Endothelial cell of umbilical vein (primary cell): Measurements from ENCODE around the gene RAB3GAP1. TPM values are rescaled to one million over a fixed set of nuclear protein-coding genes. Genes with fewer than 3 reads are reported as not detected.

Experiments used
- BruUV-seq: library from RNA; stranded (reverse); fragments of 400-500 nt; replicated peaks from 2 replicates; lab custom pipeline; 2021; lab: Mats Ljungman, UMichigan
- CTCF ChIA-PET: fragments of 300-600, 350-600 bp; sonication (Branson Sonifier 250); formaldehyde crosslinking; loops from one replicate; lab custom pipeline; 2021; ENCODE audit warnings: antibody characterized with exemption, inconsistent platforms; lab: Charles Lee
- POLR2A ChIA-PET: fragments of 300-600, 350-600 bp; sonication (Branson Sonifier 250); formaldehyde crosslinking; loops from one replicate; lab custom pipeline; 2021; ENCODE audit warnings: antibody characterized with exemption, inconsistent platforms; lab: Charles Lee
- DNase-seq: peaks from one replicate; pipeline ENCODE4 v3.0.0-alpha.2; 2011; ENCODE audit warnings: low read depth, low spot score
- FAIRE-seq: peaks from 2 replicates; lab custom pipeline; 2011; peaks lifted over from hg19 to GRCh38; lab: Jason Lieb, UNC
- H2AFZ ChIP-seq: 2 replicates; pipeline ENCODE4 v1.6.0; 2012; ENCODE audit warnings: low read depth, low read length, control low read depth, inconsistent platforms
- H3K27ac ChIP-seq: 2 replicates; pipeline ENCODE4 v1.5.1; 2011; ENCODE audit warnings: low read depth, mild to moderate bottlenecking, control low read depth, low read length, moderate library complexity; ENCODE audit not compliant: insufficient read depth
- H3K27me3 ChIP-seq, 2 experiments: 2 replicates each; pipeline versions ENCODE4 v1.6.0 to v1.6.1; 2011; ENCODE audit warnings: low read length in 2 of 2, mixed read lengths in 1 of 2; ENCODE audit not compliant: control insufficient read depth in 2 of 2, insufficient read depth in 2 of 2
- H3K36me3 ChIP-seq, 2 experiments: 2 replicates in 1 of 2; 3 replicates in 1 of 2; pipeline ENCODE4 v1.5.1; 2011; ENCODE audit warnings: low read length in 2 of 2, mild to moderate bottlenecking in 1 of 2, moderate library complexity in 1 of 2; ENCODE audit not compliant: control insufficient read depth in 2 of 2, insufficient read depth in 2 of 2; ENCODE audit errors: extremely low read depth in 1 of 2
- H3K4me1 ChIP-seq: 3 replicates; pipeline ENCODE4 v1.5.1; 2011; ENCODE audit warnings: mild to moderate bottlenecking, low read length; ENCODE audit not compliant: control insufficient read depth, insufficient read depth; ENCODE audit errors: extremely low read depth
- H3K4me2 ChIP-seq: 2 replicates; pipeline ENCODE4 v1.6.1; 2011; ENCODE audit warnings: low read length, control low read depth, mixed read lengths; ENCODE audit not compliant: insufficient read depth
- H3K4me3 ChIP-seq, 3 experiments: fragments of 200-600 bp in 1 of 3; sonication (generic), shearing (Covaris generic) in 1 of 3; replicated peaks in 1 of 3; 2 replicates each; pipeline ENCODE4 v1.5.1; 2011 to 2016; ENCODE audit warnings: control low read depth in 3 of 3, low read length in 3 of 3, mild to moderate bottlenecking in 2 of 3, inconsistent platforms in 1 of 3, low read depth in 1 of 3, moderate library complexity in 1 of 3; ENCODE audit not compliant: insufficient read depth in 1 of 3
- H3K79me2 ChIP-seq: 2 replicates; pipeline ENCODE4 v1.6.0; 2012; ENCODE audit warnings: low read length, inconsistent platforms; ENCODE audit not compliant: control insufficient read depth, insufficient read depth
- H3K9ac ChIP-seq: replicated peaks from 2 replicates; pipeline ENCODE3; 2011; ENCODE audit warnings: low read length, control low read depth; ENCODE audit not compliant: insufficient read depth; ENCODE audit errors: extremely low read depth
- H3K9me1 ChIP-seq: replicated peaks from 3 replicates; pipeline ENCODE4 v1.6.0; 2011; ENCODE audit warnings: mild to moderate bottlenecking, low read length; ENCODE audit not compliant: control insufficient read depth, insufficient read depth; ENCODE audit errors: extremely low read depth
- H3K9me3 ChIP-seq: replicated peaks from 2 replicates; pipeline ENCODE4 v1.5.1; 2012; ENCODE audit warnings: low read length, inconsistent platforms; ENCODE audit not compliant: control insufficient read depth, insufficient read depth
- H4K20me1 ChIP-seq: replicated peaks from 2 replicates; pipeline ENCODE3; 2011; ENCODE audit warnings: mild to moderate bottlenecking, low read length; ENCODE audit not compliant: control insufficient read depth, insufficient read depth; ENCODE audit errors: extremely low read depth
- CTCF ChIP-seq, 2 donors: IDR thresholded peaks; 1 replicate in 1 of 2; 2 replicates in 1 of 2; pipeline ENCODE4 v1.5.1; 2011; ENCODE audit warnings: low read length in 2 of 2, mild to moderate bottlenecking in 2 of 2, moderate library complexity in 2 of 2, control low read depth in 1 of 2, inconsistent platforms in 1 of 2, low read depth in 1 of 2; ENCODE audit not compliant: insufficient read depth in 1 of 2; ENCODE audit errors: extremely low read depth in 1 of 2
- EZH2 ChIP-seq: IDR thresholded peaks from 2 replicates; pipeline ENCODE4 v1.6.1; 2012; ENCODE audit warnings: borderline replicate concordance, low read depth, mild to moderate bottlenecking, moderate library complexity, low read length, inconsistent platforms; ENCODE audit not compliant: severe bottlenecking
- FOS ChIP-seq: IDR thresholded peaks from 2 replicates; pipeline ENCODE4 v1.6.1; 2011; ENCODE audit warnings: mild to moderate bottlenecking, low read length, moderate library complexity, borderline replicate concordance; ENCODE audit not compliant: insufficient read depth
- GATA2 ChIP-seq: IDR thresholded peaks from 2 replicates; pipeline ENCODE4 v1.7.0; 2011; ENCODE audit warnings: low read depth, mild to moderate bottlenecking, moderate library complexity, mixed read lengths, low read length; ENCODE audit not compliant: insufficient read length, insufficient read depth
- JUN ChIP-seq: IDR thresholded peaks from 2 replicates; pipeline ENCODE4 v1.6.1; 2011; ENCODE audit warnings: borderline replicate concordance, low read depth; ENCODE audit not compliant: insufficient read length, insufficient read depth
- MAX ChIP-seq: IDR thresholded peaks from 2 replicates; pipeline ENCODE4 v1.6.1; 2011; ENCODE audit not compliant: insufficient read depth, insufficient read length
- MYC ChIP-seq: IDR thresholded peaks from one replicate; pipeline ENCODE4 v1.6.1; 2011; ENCODE audit warnings: mild to moderate bottlenecking, low read depth, low read length
- POLR2A ChIP-seq: IDR thresholded peaks from 2 replicates; pipeline ENCODE4 v1.6.1; 2012; ENCODE audit warnings: low read depth, mild to moderate bottlenecking, control low read depth, low read length
- POLR2AphosphoS5 ChIP-seq: IDR thresholded peaks from 2 replicates; pipeline ENCODE4 v1.6.1; 2012; ENCODE audit warnings: low read depth, mild to moderate bottlenecking, control low read depth, low read length, moderate library complexity; ENCODE audit not compliant: insufficient read depth
- dilution Hi-C: fragments of 300-500 bp; cut with MboI; formaldehyde crosslinking; loops from one replicate; pipeline ENCODE4 v1.15.0; 2019; ENCODE audit warnings: low sequenced_read_pairs; ENCODE audit not compliant: extremely low pct_ligation_motif_present
- intact Hi-C: fragments of 100-400 bp; cut with micrococcal nuclease; formaldehyde crosslinking; loops from one replicate; pipeline ENCODE4 v1.10.0; 2022
- polyA plus RNA-seq, 4 experiments: library from polyadenylated mRNA; depleted of rRNA in 3 of 4; stranded (reverse) in 3 of 4; unstranded in 1 of 4; fragments of >200 nt; gene quantifications; 2 replicates each; pipeline versions ENCODE4 v1.2.1 to v1.2.3, GENCODE V29; 2011 to 2012; ENCODE audit warnings: missing spikeins in 1 of 4
- total RNA-seq: library from RNA; stranded (reverse); gene quantifications from 2 replicates; pipeline ENCODE4 v1.2.3, GENCODE V29; 2021

Gene RAB3GAP1
- total and polyA plus RNA-seq, 2 donors (not counting 3 experiments of a cell fraction or from before 2014, with no cell fraction given), result 14.9 to 39.5 TPM

DNA sequence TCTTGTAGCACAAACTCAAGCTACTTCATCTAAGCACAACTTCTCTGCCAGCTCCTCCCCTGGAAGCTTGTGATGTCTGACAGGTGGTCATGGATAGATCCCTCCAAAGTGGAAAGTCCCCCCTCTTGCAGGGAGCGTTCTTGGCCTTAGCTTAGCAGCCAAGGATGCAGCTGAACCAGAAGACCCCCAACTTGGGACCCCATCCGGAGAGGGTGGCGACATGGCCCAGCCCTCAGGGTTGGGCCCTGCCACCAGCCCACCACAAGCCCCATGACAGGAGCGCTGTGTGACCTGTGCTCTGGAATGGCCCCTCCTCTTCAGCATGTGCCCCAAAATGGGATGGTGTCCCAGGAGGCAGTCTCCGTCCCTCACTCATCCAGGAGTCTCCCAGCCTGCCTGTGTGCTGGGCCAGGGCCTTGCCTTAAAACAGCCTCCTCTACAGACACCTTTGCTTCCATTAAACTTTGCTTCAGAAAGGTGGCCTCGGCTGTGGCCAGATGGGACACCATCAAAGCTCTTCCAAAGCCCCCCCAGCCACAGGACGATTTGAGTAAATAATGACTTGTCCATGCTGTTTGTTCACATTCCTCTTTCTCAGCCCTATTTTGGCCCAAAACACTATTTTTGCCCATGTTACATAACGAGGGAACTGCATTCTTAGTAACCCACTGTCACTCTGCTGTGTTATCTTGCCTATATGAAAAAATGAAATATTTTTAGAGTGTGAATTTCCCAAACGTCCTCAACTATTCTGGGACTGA is 122.1 kb downstream of the RAB3GAP1 start:
- FAIRE-seq, result no peak
- H2AFZ ChIP-seq, result no peak overlapping the region
- dilution Hi-C loops, result no loop called here

More for the DNA sequence above, 122.1 kb downstream of the RAB3GAP1 start:
- no peak for DNase-seq
- Histone ChIP-seq H3K36me3 (peaks cover 0 to 18% of the 10 kb centered on the region in 2 experiments), H3K79me2 (no peaks in the 10 kb centered on the region), H4K20me1 (no peaks in the 10 kb centered on the region), H3K9ac (no peak overlapping the region), H3K4me3 (no peak overlapping the region), H3K9me1 (no peaks in the 10 kb centered on the region), H3K27ac (no peak overlapping the region), H3K9me3 (no peaks in the 10 kb centered on the region), H3K4me1 (no peaks in the 10 kb centered on the region), H3K27me3 (no peaks in the 10 kb centered on the region), H3K4me2 (no peak overlapping the region)
- BruUV-seq, result no TSS peak
- POLR2A ChIA-PET, result no interaction called here
- intact Hi-C loops, result no loop called here
- no peak for TF ChIP-seq FOS
- no peak for TF ChIP-seq EZH2
- no peak for TF ChIP-seq POLR2A
- no peak for TF ChIP-seq JUN
- no peak for TF ChIP-seq CTCF (IDR thresholded peaks at IDR 0.05; ENCODE audit: extremely low read depth in 1 of 2, insufficient read depth in 1 of 2, low read depth in 1 of 2, low read length in 2 of 2)
- TF ChIP-seq MYC, result no peak
- no peak for TF ChIP-seq GATA2
- TF ChIP-seq POLR2AphosphoS5, result no peak
- TF ChIP-seq MAX, result no peak
- CTCF ChIA-PET, result interaction anchor here (1.4 kb wide), 1 partner anchor 20 kb away, joined by 3 read pairs; no protein-coding TSS in a partner anchor
